HG03575 (cell line): ENCODE data around the gene UBE2E1.
"Not testable (repeated sequence)": the region's sequence is repeated elsewhere in the genome, so short reads cannot be mapped to it uniquely, and the experiment has no call there.

Experiments
- ATAC-seq: cut with Tn5 transposase; IDR thresholded peaks from one replicate; pipeline ENCODE4 v1.9.1; 2021; ENCODE audit not compliant: unreplicated experiment, insufficient number of reproducible peaks, low FRiP score; ENCODE audit errors: extremely low read depth

Gene UBE2E1

DNA sequence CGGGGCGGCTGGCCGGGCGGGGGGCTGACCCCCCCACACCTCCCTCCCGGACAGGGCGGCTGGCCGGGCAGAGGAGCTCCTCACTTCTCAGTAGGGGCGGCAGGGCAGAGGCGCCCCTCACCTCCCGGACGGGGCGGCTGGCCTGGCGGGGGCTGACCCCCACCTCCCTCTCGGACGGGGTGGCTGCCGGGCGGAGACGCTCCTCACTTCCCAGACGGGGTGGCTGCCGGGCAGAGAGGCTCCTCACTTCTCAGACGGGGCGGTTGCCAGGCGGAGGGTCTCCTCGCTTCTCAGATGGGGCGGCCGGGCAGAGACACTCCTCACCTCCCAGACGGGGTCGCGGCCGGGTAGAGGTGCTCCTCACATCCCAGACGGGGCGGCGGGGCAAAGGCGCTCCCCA is 65.6 kb downstream of the UBE2E1 start:
- ATAC-seq, result not testable (repeated sequence)

- no peak for ATAC-seq
These were observed 66.6 kb downstream of the UBE2E1 start for GRCh38 chr3:23872330-23872729.

GRCh38 chr3:23873941-23874340 is 68.2 kb downstream of the UBE2E1 start:
- ATAC-seq, result no peak

- no peak for ATAC-seq
These were observed 68.8 kb downstream of the UBE2E1 start for GRCh38 chr3:23874359-23875112.

DNA sequence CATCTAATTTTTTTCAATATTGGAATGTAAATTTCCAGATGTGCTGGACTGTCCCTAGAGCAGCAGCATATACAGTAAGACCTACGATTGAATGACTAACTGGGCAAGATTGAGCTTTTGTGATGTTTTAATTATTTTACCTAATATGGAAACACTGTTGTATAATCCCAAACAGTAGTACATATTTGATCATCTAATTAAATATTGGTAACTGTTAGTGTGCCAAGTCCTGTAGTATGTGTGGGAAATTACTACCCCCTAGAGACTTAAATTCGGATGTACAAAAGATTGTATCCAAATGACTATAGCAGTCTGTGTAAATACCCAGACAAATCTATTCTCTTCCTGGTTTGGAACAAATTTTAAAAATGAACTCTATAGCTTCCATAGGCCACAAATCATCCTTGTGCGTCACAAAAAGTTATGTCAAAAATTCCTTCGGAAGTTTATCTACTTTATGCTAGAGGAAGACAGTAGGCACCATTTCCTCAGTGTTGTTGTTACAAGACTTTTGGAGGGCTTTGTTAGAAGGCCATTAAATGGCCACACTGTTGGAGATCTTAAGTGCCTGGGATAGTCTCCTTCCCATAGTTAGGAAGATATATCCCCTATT is 69.5 kb downstream of the UBE2E1 start:
- no peak for ATAC-seq

- ATAC-seq, result no peak
These were observed 71.2 kb downstream of the UBE2E1 start for GRCh38 chr3:23876923-23877322.

DNA sequence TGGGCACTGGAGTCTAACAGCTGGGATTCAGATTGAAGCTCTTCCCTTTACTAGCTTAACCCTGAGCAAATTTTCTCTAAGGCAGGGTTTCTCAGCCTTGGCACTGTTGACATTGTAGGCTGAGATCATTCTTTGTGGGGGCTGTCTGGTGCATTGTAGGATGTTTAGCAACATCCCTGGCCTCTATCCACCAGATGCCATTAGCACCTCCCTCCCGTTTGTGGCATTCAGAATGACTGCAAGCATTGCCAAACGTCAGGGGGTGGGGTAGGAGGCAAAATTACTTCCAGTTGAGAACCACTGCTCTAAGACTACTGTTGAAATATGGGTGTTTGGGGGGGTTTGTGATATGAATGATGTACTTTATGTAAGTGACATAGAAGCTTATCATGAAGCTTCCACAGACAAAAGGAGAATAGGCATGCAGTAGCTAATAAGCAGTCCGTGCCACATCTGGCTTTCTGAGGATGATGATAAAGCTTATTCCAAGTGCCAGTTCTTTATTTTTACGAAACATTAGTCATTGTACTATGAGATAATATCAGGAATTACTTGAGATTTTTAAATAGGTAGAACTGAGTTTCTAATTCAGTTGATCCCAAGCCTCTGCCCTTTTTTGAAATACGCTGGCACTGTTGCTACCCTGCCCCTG is 71.7 kb downstream of the UBE2E1 start:
- no peak for ATAC-seq

- no peak for ATAC-seq
These were observed 73.7 kb downstream of the UBE2E1 start for GRCh38 chr3:23879485-23879884.

DNA sequence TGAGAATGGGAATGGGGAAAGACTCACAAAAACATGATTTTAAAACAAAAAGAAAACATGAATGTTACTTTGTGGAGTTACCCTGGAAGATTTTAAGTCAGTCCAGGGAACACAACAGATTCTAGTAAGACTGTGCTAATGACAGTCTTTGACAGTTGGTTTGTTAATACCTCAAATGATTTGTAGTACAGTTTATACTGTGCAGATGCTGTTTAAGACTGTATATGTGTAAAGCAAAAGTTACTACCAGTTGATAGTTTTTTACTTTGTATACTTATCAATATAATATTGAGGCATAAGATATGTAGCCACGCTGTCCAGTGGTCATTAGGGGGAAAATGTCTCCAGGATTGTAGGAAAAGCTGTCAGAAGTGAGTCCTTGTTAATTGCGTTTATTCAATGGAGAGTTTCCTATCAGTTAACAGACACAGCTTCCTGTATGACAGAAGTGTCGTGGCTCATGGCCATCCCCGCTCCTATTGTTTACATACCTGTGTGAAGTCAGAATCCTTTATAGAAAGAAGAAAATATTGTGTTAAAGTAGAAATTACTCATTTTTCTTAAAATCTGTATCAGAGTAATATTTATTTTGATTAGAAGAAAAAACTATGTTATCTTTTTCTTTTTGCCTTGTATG is 75.1 kb downstream of the UBE2E1 start:
- ATAC-seq, result no peak

- not testable (repeated sequence) for ATAC-seq
These were observed 76.2 kb downstream of the UBE2E1 start for GRCh38 chr3:23881993-23882392.

GRCh38 chr3:23882487-23882918 is 76.7 kb downstream of the UBE2E1 start:
- ATAC-seq, result no peak

DNA sequence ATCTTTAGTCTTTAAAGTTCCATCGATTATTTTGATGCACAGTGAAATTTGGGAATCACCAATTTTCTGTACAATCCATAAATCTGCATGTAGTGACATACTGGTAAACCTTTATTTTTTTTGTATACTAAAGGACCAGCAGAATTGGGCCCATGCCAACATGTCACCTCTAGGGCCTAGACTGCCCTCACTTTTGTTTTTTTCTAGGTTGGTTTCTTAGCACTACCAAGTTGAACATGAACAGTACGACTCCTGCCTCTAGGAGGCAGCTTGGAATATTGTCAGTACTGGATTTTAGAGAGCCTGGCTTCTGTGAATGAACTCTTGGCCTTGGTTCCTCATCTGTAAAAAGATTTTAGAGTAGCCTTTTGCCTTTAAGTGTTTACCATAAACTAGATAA is 78.7 kb downstream of the UBE2E1 start:
- no peak for ATAC-seq

DNA sequence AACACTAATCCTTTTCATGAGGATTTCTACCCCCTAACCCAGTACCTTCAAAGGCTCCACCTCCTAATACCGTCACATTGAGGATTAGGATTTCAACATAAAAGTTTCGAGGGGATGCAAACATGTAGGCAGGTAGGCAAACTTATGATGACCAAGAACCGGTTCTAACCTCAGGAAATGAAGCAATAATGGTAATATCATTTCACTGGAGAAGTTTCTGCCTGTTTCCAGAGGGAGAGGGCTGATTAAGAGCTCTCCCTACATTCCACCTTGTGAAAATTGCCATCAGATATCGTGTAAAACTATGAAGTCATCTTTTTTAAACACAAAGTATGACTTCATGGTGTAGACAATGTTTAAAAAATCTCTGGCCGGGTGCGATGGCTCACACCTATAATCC is 79.5 kb downstream of the UBE2E1 start:
- no peak for ATAC-seq

DNA sequence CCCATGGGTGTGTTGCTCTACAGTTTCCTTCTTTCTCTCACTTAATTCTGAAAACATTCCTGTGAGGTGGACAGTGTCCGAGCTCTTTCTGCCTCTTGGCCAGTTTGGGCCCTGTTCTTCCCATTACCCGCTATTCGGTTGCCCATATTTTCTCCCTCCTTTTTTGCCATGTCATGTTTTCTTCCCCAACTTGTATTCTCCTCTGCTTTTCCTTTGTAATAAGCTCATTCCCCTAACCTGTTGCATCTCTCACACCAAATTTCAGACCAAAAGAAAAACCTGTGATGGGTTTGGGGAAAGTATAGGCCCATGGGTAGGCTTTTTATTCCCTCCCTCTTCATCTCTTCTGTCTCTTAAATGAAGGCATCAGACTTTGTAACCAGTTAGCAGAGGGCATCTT is 80.6 kb downstream of the UBE2E1 start:
- ATAC-seq, result no peak

- ATAC-seq, result no peak
These were observed 83.0 kb downstream of the UBE2E1 start for GRCh38 chr3:23888617-23889228.

DNA sequence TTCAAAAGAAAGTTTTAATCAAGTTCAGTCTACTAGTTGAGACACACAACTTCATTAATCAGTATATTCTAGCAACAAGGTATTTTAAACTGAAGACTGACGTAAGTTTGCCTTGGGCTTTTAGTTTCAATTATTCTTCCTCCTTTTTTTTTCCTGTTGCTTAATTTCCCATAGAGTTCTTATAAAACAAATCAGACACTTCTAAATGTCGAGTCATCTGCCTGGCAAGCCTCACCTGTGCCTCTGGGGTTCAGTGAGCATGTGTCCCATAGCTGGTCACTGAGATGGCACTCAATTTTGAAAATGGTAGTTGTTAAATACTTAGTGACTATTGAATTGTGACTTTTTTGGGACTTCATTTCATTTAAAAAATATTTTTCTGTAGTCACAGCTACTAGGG is 83.6 kb downstream of the UBE2E1 start:
- ATAC-seq, result no peak

DNA sequence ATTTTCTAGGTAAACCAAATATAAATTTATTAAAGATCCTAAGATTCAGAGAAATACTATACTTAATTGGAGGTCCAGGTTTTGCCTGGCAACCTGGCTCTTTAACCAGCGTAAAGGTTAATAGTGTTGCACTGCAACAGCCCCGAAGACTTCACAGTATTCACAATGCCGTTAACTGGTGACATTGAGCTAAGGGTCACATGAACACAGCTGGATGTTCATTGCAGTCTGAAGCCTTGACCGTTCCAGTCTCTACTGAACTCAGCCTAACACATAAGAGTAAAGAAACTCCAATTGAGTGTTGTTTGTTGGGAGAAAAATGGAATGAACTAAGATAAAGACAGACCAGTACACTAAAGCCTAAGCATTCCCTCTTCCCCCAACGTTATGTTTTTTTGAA is 84.2 kb downstream of the UBE2E1 start:
- no peak for ATAC-seq

GRCh38 chr3:23894254-23895061 is 88.7 kb downstream of the UBE2E1 start:
- ATAC-seq, result no peak

DNA sequence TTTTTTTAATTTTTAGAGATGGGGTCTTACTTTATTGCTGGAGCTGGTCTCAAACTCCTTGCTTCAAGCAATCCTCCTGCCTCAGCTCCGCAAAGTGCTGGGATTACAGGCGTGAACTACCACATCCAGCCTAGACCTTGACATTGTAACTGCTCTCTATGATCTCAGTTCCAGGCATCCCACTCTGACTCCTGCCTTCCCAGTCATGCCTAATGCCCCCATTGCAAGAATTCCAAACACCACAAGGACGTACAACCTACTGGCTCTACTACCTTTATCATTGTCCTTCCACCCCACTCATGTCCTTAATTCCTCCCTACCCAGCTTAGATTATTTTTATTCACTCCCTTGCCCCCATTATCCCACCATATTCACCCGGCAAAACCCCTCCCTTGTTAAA is 89.4 kb downstream of the UBE2E1 start:
- no peak for ATAC-seq
